H9 (cell line): ENCODE results near the gene FGR. TPM values are rescaled to one million over a fixed set of nuclear protein-coding genes. Genes with fewer than 3 reads are reported as not detected.

Source experiments
- DNase-seq: peaks from one replicate; pipeline ENCODE4 v3.0.0-alpha.2; 2017
- H2AFZ ChIP-seq: one replicate; pipeline ENCODE4 v1.6.1; 2013; ENCODE audit warnings: mild to moderate bottlenecking, low read length, control low read depth, moderate library complexity
- H2AK5ac ChIP-seq: 2 replicates; pipeline ENCODE4 v1.6.1; 2013; ENCODE audit warnings: low read length, control low read depth, mixed read lengths; ENCODE audit not compliant: insufficient read length
- H2BK120ac ChIP-seq: one replicate; pipeline ENCODE4 v1.6.1; 2013; ENCODE audit warnings: low read depth, mild to moderate bottlenecking, low read length, control low read depth, inconsistent platforms; ENCODE audit not compliant: poor library complexity, severe bottlenecking
- H2BK12ac ChIP-seq: 2 replicates; pipeline ENCODE4 v1.6.1; 2013; ENCODE audit warnings: low read length, control low read depth, mixed read lengths, low read depth; ENCODE audit not compliant: insufficient read length
- H2BK15ac ChIP-seq: 2 replicates; pipeline ENCODE4 v1.6.1; 2013; ENCODE audit warnings: low read depth, low read length, control low read depth
- H2BK20ac ChIP-seq: one replicate; pipeline ENCODE4 v1.6.1; 2013; ENCODE audit warnings: low read depth, mild to moderate bottlenecking, low read length, control low read depth, inconsistent platforms; ENCODE audit not compliant: poor library complexity, severe bottlenecking
- H2BK5ac ChIP-seq: 2 replicates; pipeline ENCODE4 v1.6.1; 2013; ENCODE audit warnings: low read length, control low read depth, mixed read lengths; ENCODE audit not compliant: insufficient read length
- H3K14ac ChIP-seq: 2 replicates; pipeline ENCODE4 v1.6.1; 2013; ENCODE audit warnings: low read length, control low read depth; ENCODE audit not compliant: insufficient read depth
- H3K18ac ChIP-seq: 2 replicates; pipeline ENCODE4 v1.6.1; 2013; ENCODE audit warnings: low read depth, mild to moderate bottlenecking, mixed read lengths, low read length, control low read depth; ENCODE audit not compliant: insufficient read length
- H3K23ac ChIP-seq: 2 replicates; pipeline ENCODE4 v1.6.1; 2013; ENCODE audit warnings: low read length, control low read depth, mixed read lengths, low read depth; ENCODE audit not compliant: insufficient read length
- H3K23me2 ChIP-seq: 2 replicates; pipeline ENCODE4 v1.6.1; 2013; ENCODE audit warnings: low read depth, mild to moderate bottlenecking, mixed read lengths, low read length, control low read depth; ENCODE audit not compliant: insufficient read length, poor library complexity, severe bottlenecking
- H3K27ac ChIP-seq: 2 replicates; pipeline ENCODE4 v1.5.1; 2013; ENCODE audit warnings: low read length, control low read depth, mixed read lengths, low read depth; ENCODE audit not compliant: insufficient read length
- H3K27me3 ChIP-seq: 2 replicates; pipeline ENCODE4 v1.6.1; 2013; ENCODE audit warnings: low read length, control low read depth, inconsistent platforms; ENCODE audit not compliant: insufficient read depth
- H3K4ac ChIP-seq: 2 replicates; pipeline ENCODE4 v1.6.1; 2013; ENCODE audit warnings: low read depth, mild to moderate bottlenecking, control low read depth, inconsistent platforms, low read length, moderate library complexity
- H3K4me1 ChIP-seq: 2 replicates; pipeline ENCODE4 v1.6.1; 2013; ENCODE audit warnings: low read length, control low read depth, inconsistent platforms; ENCODE audit not compliant: insufficient read depth
- H3K4me2 ChIP-seq: 2 replicates; pipeline ENCODE4 v1.6.1; 2013; ENCODE audit warnings: low read length, control low read depth, mixed read lengths; ENCODE audit not compliant: insufficient read length, insufficient read depth
- H3K56ac ChIP-seq: 2 replicates; pipeline ENCODE4 v1.6.1; 2013; ENCODE audit warnings: low read depth, mild to moderate bottlenecking, mixed read lengths, low read length, control low read depth; ENCODE audit not compliant: insufficient read length
- H3K79me1 ChIP-seq: 2 replicates; pipeline ENCODE4 v1.6.1; 2013; ENCODE audit warnings: low read depth, mild to moderate bottlenecking, moderate library complexity, low read length, control low read depth, inconsistent platforms; ENCODE audit not compliant: insufficient read depth, poor library complexity, severe bottlenecking
- H3K79me2 ChIP-seq: 2 replicates; pipeline ENCODE4 v1.6.1; 2013; ENCODE audit warnings: low read length, control low read depth, inconsistent platforms; ENCODE audit not compliant: insufficient read depth
- H3K9ac ChIP-seq: 2 replicates; pipeline ENCODE4 v1.6.1; 2013; ENCODE audit warnings: low read length, control low read depth, mixed read lengths; ENCODE audit not compliant: insufficient read length; ENCODE audit errors: extremely low read depth
- H3K9me3 ChIP-seq: one replicate; pipeline ENCODE4 v1.6.1; 2013; ENCODE audit warnings: low read depth, low read length, inconsistent platforms; ENCODE audit not compliant: control insufficient read depth
- H3T11ph ChIP-seq: one replicate; pipeline ENCODE4 v1.6.1; 2013; ENCODE audit warnings: mild to moderate bottlenecking, low read length, control low read depth, inconsistent platforms
- H4K20me1 ChIP-seq: one replicate; pipeline ENCODE4 v1.6.1; 2013; ENCODE audit not compliant: control insufficient read depth, insufficient read length, insufficient read depth
- H4K5ac ChIP-seq: 2 replicates; pipeline ENCODE4 v1.6.1; 2013; ENCODE audit warnings: low read depth, mild to moderate bottlenecking, mixed read lengths, low read length, control low read depth; ENCODE audit not compliant: insufficient read length
- H4K8ac ChIP-seq: replicated peaks from 2 replicates; pipeline ENCODE4 v1.6.1; 2013; ENCODE audit warnings: low read length, control low read depth, mixed read lengths, low read depth; ENCODE audit not compliant: insufficient read length
- H4K91ac ChIP-seq: 2 replicates; pipeline ENCODE4 v1.6.1; 2013; ENCODE audit warnings: low read depth, mild to moderate bottlenecking, moderate library complexity, mixed read lengths, low read length, control low read depth; ENCODE audit not compliant: insufficient read length
- H3K27ac Mint-ChIP-seq, 3 experiments: 2 replicates in 2 of 3; 3 replicates in 1 of 3; pipeline ENCODE4 v1.8.0; 2020 to 2021; ENCODE audit warnings: mixed read lengths in 3 of 3, mild to moderate bottlenecking in 1 of 3, moderate library complexity in 1 of 3
- H3K27me3 Mint-ChIP-seq: 2 replicates; pipeline ENCODE4 v1.8.0; 2021; ENCODE audit warnings: low read depth, mild to moderate bottlenecking, moderate library complexity, mixed read lengths
- H3K36me3 Mint-ChIP-seq, 3 experiments: 2 replicates in 2 of 3; 3 replicates in 1 of 3; pipeline ENCODE4 v1.8.0; 2020 to 2021; ENCODE audit warnings: low read depth in 3 of 3, mixed read lengths in 3 of 3; ENCODE audit not compliant: insufficient read depth in 1 of 3
- H3K4me1 Mint-ChIP-seq, 2 experiments: 2 replicates each; pipeline ENCODE4 v1.8.0; 2020; ENCODE audit warnings: mixed read lengths in 2 of 2
- H3K4me3 Mint-ChIP-seq, 2 experiments: 2 replicates in 1 of 2; 3 replicates in 1 of 2; pipeline ENCODE4 v1.8.0; 2020 to 2021; ENCODE audit warnings: mild to moderate bottlenecking in 2 of 2, mixed read lengths in 2 of 2, moderate library complexity in 1 of 2
- H3K9me3 Mint-ChIP-seq, 2 experiments: 2 replicates in 1 of 2; 3 replicates in 1 of 2; pipeline ENCODE4 v1.8.0; 2020; ENCODE audit warnings: mild to moderate bottlenecking in 2 of 2, mixed read lengths in 2 of 2, moderate library complexity in 1 of 2
- WGBS: extraction: QIAGEN DNeasy Blood & Tissue Kit; methylation state at CpG from one replicate; pipeline ENCODE4 v1.1.7; 2013; ENCODE audit warnings: missing lambda C conversion rate, low lambda C conversion rate, mixed read lengths; ENCODE audit not compliant: insufficient read length; ENCODE audit errors: extremely low coverage; 5-methylcytosine and 5-hydroxymethylcytosine counted together
- total RNA-seq: library from RNA; stranded (reverse); gene quantifications from 2 replicates; pipeline ENCODE4 v1.2.1, GENCODE V29; 2021
- TF ChIP-seq, protein P1 (sequence below): fragments of 200-600 bp; sonication (generic); conservative IDR thresholded peaks from 3 replicates; pipeline ENCODE4 v1.8.0; 2021; ENCODE audit warnings: antibody characterized with exemption, mild to moderate bottlenecking

FGR gene
- total RNA-seq, 1 experiment from 2014 or later = not detected

DNA sequence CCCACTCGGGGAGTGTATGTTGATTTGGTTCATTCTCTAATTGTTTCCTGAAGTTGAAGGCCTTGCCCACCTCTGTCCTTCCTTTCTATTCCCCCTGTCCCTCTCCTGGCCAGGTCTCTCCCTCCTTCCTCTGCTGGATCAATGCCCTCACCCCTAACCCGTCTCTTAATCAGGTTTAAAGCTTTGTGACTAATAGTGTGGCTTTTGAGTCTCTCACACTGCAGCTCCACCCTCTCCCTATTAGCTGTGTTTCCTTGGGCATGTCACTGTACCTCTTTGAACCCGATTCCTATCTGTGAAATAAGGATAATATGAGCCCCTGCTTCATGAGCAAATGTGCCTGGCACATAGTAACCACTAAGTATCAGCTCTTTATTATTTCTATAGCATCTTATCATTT is 51.5 kb downstream of the FGR start:
- Histone ChIP-seq H3K4me2 (no peak overlapping the region), H4K5ac (no peak overlapping the region), H2BK12ac (no peak overlapping the region), H3K23ac (no peak overlapping the region), H3K9me3 (no peaks in the 10 kb centered on the region), H2BK120ac (no peak overlapping the region), H3K79me1 (no peaks in the 10 kb centered on the region), H4K8ac (no peak overlapping the region), H3K27ac (no peak overlapping the region), H2BK5ac (no peak overlapping the region), H2AFZ (no peak overlapping the region), H2AK5ac (no peak overlapping the region), H4K20me1 (no peaks in the 10 kb centered on the region), H4K91ac (no peak overlapping the region), H3K4ac (no peak overlapping the region), H3K4me1 (no peaks in the 10 kb centered on the region), H2BK20ac (no peak overlapping the region), H2BK15ac (no peak overlapping the region), H3K14ac (no peak overlapping the region), H3K27me3 (no peaks in the 10 kb centered on the region), H3K9ac (no peak overlapping the region), H3K18ac (no peak overlapping the region), H3K23me2 (no peaks in the 10 kb centered on the region), H3K79me2 (peaks cover 2% of the 10 kb centered on the region; the same call in 1 of the 2 replicates), H3K56ac (no peak overlapping the region), H3T11ph (no peak overlapping the region)
- Mint-ChIP-seq H3K27ac (peak overlapping the region in 1 of 3 experiments; percentile 11; a peak in 1 of 7 replicates), H3K27me3 (no peaks in the 10 kb centered on the region), H3K9me3 (no peaks in the 10 kb centered on the region), H3K36me3 (no peaks in the 10 kb centered on the region; a peak in 2 of 7 replicates), H3K4me1 (peaks cover 2 to 14% of the 10 kb centered on the region in 2 experiments; a peak in 2 of 4 replicates), H3K4me3 (no peak overlapping the region)
- no CpG with 5 or more reads among the region's 3 CpGs for WGBS
- DNase-seq = no peak
- TF ChIP-seq, protein P1, sequence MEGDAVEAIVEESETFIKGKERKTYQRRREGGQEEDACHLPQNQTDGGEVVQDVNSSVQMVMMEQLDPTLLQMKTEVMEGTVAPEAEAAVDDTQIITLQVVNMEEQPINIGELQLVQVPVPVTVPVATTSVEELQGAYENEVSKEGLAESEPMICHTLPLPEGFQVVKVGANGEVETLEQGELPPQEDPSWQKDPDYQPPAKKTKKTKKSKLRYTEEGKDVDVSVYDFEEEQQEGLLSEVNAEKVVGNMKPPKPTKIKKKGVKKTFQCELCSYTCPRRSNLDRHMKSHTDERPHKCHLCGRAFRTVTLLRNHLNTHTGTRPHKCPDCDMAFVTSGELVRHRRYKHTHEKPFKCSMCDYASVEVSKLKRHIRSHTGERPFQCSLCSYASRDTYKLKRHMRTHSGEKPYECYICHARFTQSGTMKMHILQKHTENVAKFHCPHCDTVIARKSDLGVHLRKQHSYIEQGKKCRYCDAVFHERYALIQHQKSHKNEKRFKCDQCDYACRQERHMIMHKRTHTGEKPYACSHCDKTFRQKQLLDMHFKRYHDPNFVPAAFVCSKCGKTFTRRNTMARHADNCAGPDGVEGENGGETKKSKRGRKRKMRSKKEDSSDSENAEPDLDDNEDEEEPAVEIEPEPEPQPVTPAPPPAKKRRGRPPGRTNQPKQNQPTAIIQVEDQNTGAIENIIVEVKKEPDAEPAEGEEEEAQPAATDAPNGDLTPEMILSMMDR = no peak
